A673 (cell line): ENCODE data around the gene ALG6.

Experiments used
- EZH2 ChIP-seq: fragments of 200-600 bp; sonication (generic); IDR thresholded peaks from 2 replicates; pipeline ENCODE4 v1.6.1; 2017; ENCODE audit warnings: borderline replicate concordance, low read depth, mild to moderate bottlenecking, mixed read lengths, antibody characterized with exemption, low read length; ENCODE audit not compliant: poor library complexity, severe bottlenecking
- TF ChIP-seq, protein P1 (sequence below): fragments of 300-800, 200-600 bp; sonication (generic); conservative IDR thresholded peaks from 2 replicates; pipeline ENCODE4 v1.5.1; 2017; ENCODE audit warnings: low read depth, mild to moderate bottlenecking, antibody characterized with exemption, low read length, moderate library complexity, mixed read lengths

DNA sequence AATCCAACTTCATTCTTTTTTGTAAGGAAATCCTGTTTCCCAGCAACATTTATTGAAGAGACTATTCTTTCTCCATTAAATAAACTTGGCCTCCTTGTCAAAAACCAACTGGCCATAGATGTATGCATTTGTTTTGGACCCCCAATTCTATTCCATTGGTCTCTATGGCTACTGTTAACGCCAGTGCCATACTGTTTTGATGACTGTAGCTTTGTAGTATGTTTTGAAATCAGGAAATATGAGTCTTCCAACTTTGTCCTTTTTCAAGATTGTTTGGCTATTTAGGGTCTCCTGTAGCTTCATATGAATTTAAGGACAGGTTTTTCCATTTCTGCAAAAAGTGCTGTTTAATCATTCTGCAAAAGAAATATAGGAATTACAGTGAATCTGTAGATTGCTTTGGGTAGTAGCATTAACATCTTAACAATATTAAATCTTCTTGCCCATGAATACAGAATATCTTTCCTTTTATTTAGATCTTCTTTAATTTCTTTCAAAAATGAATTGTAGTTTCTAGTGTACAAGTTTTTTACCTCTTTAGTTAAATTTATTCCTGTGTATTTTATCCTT, 94.3 kb downstream of the ALG6 start:
- TF ChIP-seq, protein P1, sequence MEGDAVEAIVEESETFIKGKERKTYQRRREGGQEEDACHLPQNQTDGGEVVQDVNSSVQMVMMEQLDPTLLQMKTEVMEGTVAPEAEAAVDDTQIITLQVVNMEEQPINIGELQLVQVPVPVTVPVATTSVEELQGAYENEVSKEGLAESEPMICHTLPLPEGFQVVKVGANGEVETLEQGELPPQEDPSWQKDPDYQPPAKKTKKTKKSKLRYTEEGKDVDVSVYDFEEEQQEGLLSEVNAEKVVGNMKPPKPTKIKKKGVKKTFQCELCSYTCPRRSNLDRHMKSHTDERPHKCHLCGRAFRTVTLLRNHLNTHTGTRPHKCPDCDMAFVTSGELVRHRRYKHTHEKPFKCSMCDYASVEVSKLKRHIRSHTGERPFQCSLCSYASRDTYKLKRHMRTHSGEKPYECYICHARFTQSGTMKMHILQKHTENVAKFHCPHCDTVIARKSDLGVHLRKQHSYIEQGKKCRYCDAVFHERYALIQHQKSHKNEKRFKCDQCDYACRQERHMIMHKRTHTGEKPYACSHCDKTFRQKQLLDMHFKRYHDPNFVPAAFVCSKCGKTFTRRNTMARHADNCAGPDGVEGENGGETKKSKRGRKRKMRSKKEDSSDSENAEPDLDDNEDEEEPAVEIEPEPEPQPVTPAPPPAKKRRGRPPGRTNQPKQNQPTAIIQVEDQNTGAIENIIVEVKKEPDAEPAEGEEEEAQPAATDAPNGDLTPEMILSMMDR: no peak
- TF ChIP-seq EZH2: no peak
